Measurements from ENCODE around the gene HAT1.

GRCh38 chr2:171923206-171923605 is 945 bp downstream of the HAT1 start:
- no peak for TF ChIP-seq CTCF (IDR thresholded peaks at IDR 0.05; ENCODE audit: borderline replicate concordance, extremely low read depth, low read length, poor library complexity, severe bottlenecking)
- TF ChIP-seq EZH2 (IDR thresholded peaks at IDR 0.05; ENCODE audit: borderline replicate concordance, low read depth, low read length, severe bottlenecking) = no peak
